Endothelial cell of umbilical vein (primary cell): ENCODE results near the gene NAA16. TPM values are rescaled to one million over a fixed set of nuclear protein-coding genes. Genes with fewer than 3 reads are reported as not detected.

Experiments used
- BruUV-seq: library from RNA; stranded (reverse); fragments of 400-500 nt; replicated peaks from 2 replicates; lab custom pipeline; 2021; lab: Mats Ljungman, UMichigan
- CTCF ChIA-PET: fragments of 300-600, 350-600 bp; sonication (Branson Sonifier 250); formaldehyde crosslinking; loops from one replicate; lab custom pipeline; 2021; ENCODE audit warnings: antibody characterized with exemption, inconsistent platforms; lab: Charles Lee
- POLR2A ChIA-PET: fragments of 300-600, 350-600 bp; sonication (Branson Sonifier 250); formaldehyde crosslinking; loops from one replicate; lab custom pipeline; 2021; ENCODE audit warnings: antibody characterized with exemption, inconsistent platforms; lab: Charles Lee
- DNase-seq: peaks from one replicate; pipeline ENCODE4 v3.0.0-alpha.2; 2011; ENCODE audit warnings: low read depth, low spot score
- FAIRE-seq: peaks from 2 replicates; lab custom pipeline; 2011; peaks lifted over from hg19 to GRCh38; lab: Jason Lieb, UNC
- H2AFZ ChIP-seq: 2 replicates; pipeline ENCODE4 v1.6.0; 2012; ENCODE audit warnings: low read depth, low read length, control low read depth, inconsistent platforms
- H3K27ac ChIP-seq: 2 replicates; pipeline ENCODE4 v1.5.1; 2011; ENCODE audit warnings: low read depth, mild to moderate bottlenecking, control low read depth, low read length, moderate library complexity; ENCODE audit not compliant: insufficient read depth
- H3K27me3 ChIP-seq, 2 experiments: 2 replicates each; pipeline versions ENCODE4 v1.6.0 to v1.6.1; 2011; ENCODE audit warnings: low read length in 2 of 2, mixed read lengths in 1 of 2; ENCODE audit not compliant: control insufficient read depth in 2 of 2, insufficient read depth in 2 of 2
- H3K36me3 ChIP-seq, 2 experiments: 2 replicates in 1 of 2; 3 replicates in 1 of 2; pipeline ENCODE4 v1.5.1; 2011; ENCODE audit warnings: low read length in 2 of 2, mild to moderate bottlenecking in 1 of 2, moderate library complexity in 1 of 2; ENCODE audit not compliant: control insufficient read depth in 2 of 2, insufficient read depth in 2 of 2; ENCODE audit errors: extremely low read depth in 1 of 2
- H3K4me1 ChIP-seq: 3 replicates; pipeline ENCODE4 v1.5.1; 2011; ENCODE audit warnings: mild to moderate bottlenecking, low read length; ENCODE audit not compliant: control insufficient read depth, insufficient read depth; ENCODE audit errors: extremely low read depth
- H3K4me2 ChIP-seq: 2 replicates; pipeline ENCODE4 v1.6.1; 2011; ENCODE audit warnings: low read length, control low read depth, mixed read lengths; ENCODE audit not compliant: insufficient read depth
- H3K4me3 ChIP-seq, 3 experiments: fragments of 200-600 bp in 1 of 3; sonication (generic), shearing (Covaris generic) in 1 of 3; replicated peaks in 1 of 3; 2 replicates each; pipeline ENCODE4 v1.5.1; 2011 to 2016; ENCODE audit warnings: control low read depth in 3 of 3, low read length in 3 of 3, mild to moderate bottlenecking in 2 of 3, inconsistent platforms in 1 of 3, low read depth in 1 of 3, moderate library complexity in 1 of 3; ENCODE audit not compliant: insufficient read depth in 1 of 3
- H3K79me2 ChIP-seq: 2 replicates; pipeline ENCODE4 v1.6.0; 2012; ENCODE audit warnings: low read length, inconsistent platforms; ENCODE audit not compliant: control insufficient read depth, insufficient read depth
- H3K9ac ChIP-seq: replicated peaks from 2 replicates; pipeline ENCODE3; 2011; ENCODE audit warnings: low read length, control low read depth; ENCODE audit not compliant: insufficient read depth; ENCODE audit errors: extremely low read depth
- H3K9me1 ChIP-seq: replicated peaks from 3 replicates; pipeline ENCODE4 v1.6.0; 2011; ENCODE audit warnings: mild to moderate bottlenecking, low read length; ENCODE audit not compliant: control insufficient read depth, insufficient read depth; ENCODE audit errors: extremely low read depth
- H3K9me3 ChIP-seq: replicated peaks from 2 replicates; pipeline ENCODE4 v1.5.1; 2012; ENCODE audit warnings: low read length, inconsistent platforms; ENCODE audit not compliant: control insufficient read depth, insufficient read depth
- H4K20me1 ChIP-seq: replicated peaks from 2 replicates; pipeline ENCODE3; 2011; ENCODE audit warnings: mild to moderate bottlenecking, low read length; ENCODE audit not compliant: control insufficient read depth, insufficient read depth; ENCODE audit errors: extremely low read depth
- EZH2 ChIP-seq: IDR thresholded peaks from 2 replicates; pipeline ENCODE4 v1.6.1; 2012; ENCODE audit warnings: borderline replicate concordance, low read depth, mild to moderate bottlenecking, moderate library complexity, low read length, inconsistent platforms; ENCODE audit not compliant: severe bottlenecking
- FOS ChIP-seq: IDR thresholded peaks from 2 replicates; pipeline ENCODE4 v1.6.1; 2011; ENCODE audit warnings: mild to moderate bottlenecking, low read length, moderate library complexity, borderline replicate concordance; ENCODE audit not compliant: insufficient read depth
- GATA2 ChIP-seq: IDR thresholded peaks from 2 replicates; pipeline ENCODE4 v1.7.0; 2011; ENCODE audit warnings: low read depth, mild to moderate bottlenecking, moderate library complexity, mixed read lengths, low read length; ENCODE audit not compliant: insufficient read length, insufficient read depth
- JUN ChIP-seq: IDR thresholded peaks from 2 replicates; pipeline ENCODE4 v1.6.1; 2011; ENCODE audit warnings: borderline replicate concordance, low read depth; ENCODE audit not compliant: insufficient read length, insufficient read depth
- MYC ChIP-seq: IDR thresholded peaks from one replicate; pipeline ENCODE4 v1.6.1; 2011; ENCODE audit warnings: mild to moderate bottlenecking, low read depth, low read length
- POLR2A ChIP-seq: IDR thresholded peaks from 2 replicates; pipeline ENCODE4 v1.6.1; 2012; ENCODE audit warnings: low read depth, mild to moderate bottlenecking, control low read depth, low read length
- POLR2AphosphoS5 ChIP-seq: IDR thresholded peaks from 2 replicates; pipeline ENCODE4 v1.6.1; 2012; ENCODE audit warnings: low read depth, mild to moderate bottlenecking, control low read depth, low read length, moderate library complexity; ENCODE audit not compliant: insufficient read depth
- dilution Hi-C: fragments of 300-500 bp; cut with MboI; formaldehyde crosslinking; loops from one replicate; pipeline ENCODE4 v1.15.0; 2019; ENCODE audit warnings: low sequenced_read_pairs; ENCODE audit not compliant: extremely low pct_ligation_motif_present
- intact Hi-C: fragments of 100-400 bp; cut with micrococcal nuclease; formaldehyde crosslinking; loops from one replicate; pipeline ENCODE4 v1.10.0; 2022
- polyA plus RNA-seq, 4 experiments: library from polyadenylated mRNA; depleted of rRNA in 3 of 4; stranded (reverse) in 3 of 4; unstranded in 1 of 4; fragments of >200 nt; gene quantifications; 2 replicates each; pipeline versions ENCODE4 v1.2.1 to v1.2.3, GENCODE V29; 2011 to 2012; ENCODE audit warnings: missing spikeins in 1 of 4
- total RNA-seq: library from RNA; stranded (reverse); gene quantifications from 2 replicates; pipeline ENCODE4 v1.2.3, GENCODE V29; 2021
- TF ChIP-seq, protein P1 (sequence below), 2 donors: IDR thresholded peaks; 1 replicate in 1 of 2; 2 replicates in 1 of 2; pipeline ENCODE4 v1.5.1; 2011; ENCODE audit warnings: low read length in 2 of 2, mild to moderate bottlenecking in 2 of 2, moderate library complexity in 2 of 2, control low read depth in 1 of 2, inconsistent platforms in 1 of 2, low read depth in 1 of 2; ENCODE audit not compliant: insufficient read depth in 1 of 2; ENCODE audit errors: extremely low read depth in 1 of 2
- TF ChIP-seq, protein P2 (sequence below): IDR thresholded peaks from 2 replicates; pipeline ENCODE4 v1.6.1; 2011; ENCODE audit not compliant: insufficient read depth, insufficient read length

Gene NAA16
- total and polyA plus RNA-seq, 2 donors (not counting 3 experiments of a cell fraction or from before 2014, with no cell fraction given): 8.6 to 26.1 TPM

GRCh38 chr13:41344358-41344757 is 33.3 kb downstream of the NAA16 start:
- Histone ChIP-seq H3K27me3 (no peaks in the 10 kb centered on the region), H4K20me1 (no peaks in the 10 kb centered on the region), H3K4me1 (peaks cover 18% of the 10 kb centered on the region), H3K9ac (no peak overlapping the region), H3K9me3 (no peaks in the 10 kb centered on the region), H3K36me3 (peaks cover 3 to 4% of the 10 kb centered on the region in 2 experiments), H3K4me3 (no peak overlapping the region), H2AFZ (no peak overlapping the region), H3K27ac (no peak overlapping the region), H3K79me2 (peaks cover 25% of the 10 kb centered on the region), H3K9me1 (no peaks in the 10 kb centered on the region), H3K4me2 (no peak overlapping the region)
- ChIA-PET CTCF (no interaction called here), POLR2A (no interaction called here)
- no peak for DNase-seq
- BruUV-seq: no TSS peak
- dilution Hi-C loops: no loop called here
- FAIRE-seq: no peak
- no peak for TF ChIP-seq EZH2
- TF ChIP-seq, protein P1, sequence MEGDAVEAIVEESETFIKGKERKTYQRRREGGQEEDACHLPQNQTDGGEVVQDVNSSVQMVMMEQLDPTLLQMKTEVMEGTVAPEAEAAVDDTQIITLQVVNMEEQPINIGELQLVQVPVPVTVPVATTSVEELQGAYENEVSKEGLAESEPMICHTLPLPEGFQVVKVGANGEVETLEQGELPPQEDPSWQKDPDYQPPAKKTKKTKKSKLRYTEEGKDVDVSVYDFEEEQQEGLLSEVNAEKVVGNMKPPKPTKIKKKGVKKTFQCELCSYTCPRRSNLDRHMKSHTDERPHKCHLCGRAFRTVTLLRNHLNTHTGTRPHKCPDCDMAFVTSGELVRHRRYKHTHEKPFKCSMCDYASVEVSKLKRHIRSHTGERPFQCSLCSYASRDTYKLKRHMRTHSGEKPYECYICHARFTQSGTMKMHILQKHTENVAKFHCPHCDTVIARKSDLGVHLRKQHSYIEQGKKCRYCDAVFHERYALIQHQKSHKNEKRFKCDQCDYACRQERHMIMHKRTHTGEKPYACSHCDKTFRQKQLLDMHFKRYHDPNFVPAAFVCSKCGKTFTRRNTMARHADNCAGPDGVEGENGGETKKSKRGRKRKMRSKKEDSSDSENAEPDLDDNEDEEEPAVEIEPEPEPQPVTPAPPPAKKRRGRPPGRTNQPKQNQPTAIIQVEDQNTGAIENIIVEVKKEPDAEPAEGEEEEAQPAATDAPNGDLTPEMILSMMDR (IDR thresholded peaks at IDR 0.05; ENCODE audit: extremely low read depth in 1 of 2, insufficient read depth in 1 of 2, low read depth in 1 of 2, low read length in 2 of 2): no peak
- TF ChIP-seq, protein P2, sequence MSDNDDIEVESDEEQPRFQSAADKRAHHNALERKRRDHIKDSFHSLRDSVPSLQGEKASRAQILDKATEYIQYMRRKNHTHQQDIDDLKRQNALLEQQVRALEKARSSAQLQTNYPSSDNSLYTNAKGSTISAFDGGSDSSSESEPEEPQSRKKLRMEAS: no peak
- no peak for TF ChIP-seq FOS
- TF ChIP-seq POLR2AphosphoS5: no peak
- TF ChIP-seq JUN: no peak
- no peak for TF ChIP-seq POLR2A
- no peak for TF ChIP-seq MYC
- TF ChIP-seq GATA2: no peak
- intact Hi-C loops: no loop called here
